HepG2 (cell line): ENCODE data around the gene SNAPIN. TPM values are rescaled to one million over a fixed set of nuclear protein-coding genes. Genes with fewer than 3 reads are reported as not detected.

Experiments
- ADNP ChIP-seq: sonication (generic); formaldehyde crosslinking; IDR thresholded peaks from 2 replicates; pipeline ENCODE4 v1.4.0; 2020; ENCODE audit warnings: missing genetic modification reagents
- AGO2 ChIP-seq: fragments of 200-400 bp; formaldehyde crosslinking; optimal IDR thresholded peaks from 2 replicates; pipeline ENCODE3; 2017; ENCODE audit warnings: mild to moderate bottlenecking, low read depth, low read length, moderate library complexity
- ATF1 ChIP-seq: IDR thresholded peaks from 2 replicates; pipeline ENCODE4 v1.6.1; 2016; ENCODE audit warnings: mild to moderate bottlenecking, control low read depth
- ATRX ChIP-seq: sonication (generic); formaldehyde crosslinking; IDR thresholded peaks from 2 replicates; pipeline ENCODE4 v1.4.0; 2020; ENCODE audit warnings: missing genetic modification reagents, borderline replicate concordance
- GFI1 ChIP-seq: sonication (generic); formaldehyde crosslinking; IDR thresholded peaks from 2 replicates; pipeline ENCODE4 v1.5.0; 2020; ENCODE audit warnings: missing genetic modification reagents, mild to moderate bottlenecking, borderline replicate concordance
- GLI4 ChIP-seq: sonication (generic); formaldehyde crosslinking; IDR thresholded peaks from 2 replicates; pipeline ENCODE4 v1.5.1; 2020; ENCODE audit warnings: missing genetic modification reagents, mild to moderate bottlenecking, moderate library complexity, borderline replicate concordance
- HIVEP1 ChIP-seq: sonication (generic); formaldehyde crosslinking; IDR thresholded peaks from 2 replicates; pipeline ENCODE4 v1.4.0; 2020; ENCODE audit warnings: mild to moderate bottlenecking, missing genetic modification reagents
- IRF2 ChIP-seq: IDR thresholded peaks from 2 replicates; pipeline ENCODE4 v1.6.1; 2018; ENCODE audit warnings: missing genetic modification reagents, missing compliant biosample characterization
- NKX3-1 ChIP-seq: sonication (generic); formaldehyde crosslinking; IDR thresholded peaks from 2 replicates; pipeline ENCODE4 v1.5.0; 2020; ENCODE audit warnings: missing genetic modification reagents
- PCBP1 ChIP-seq: fragments of 200-400 bp; formaldehyde crosslinking; IDR thresholded peaks from 2 replicates; pipeline ENCODE4 v1.6.1; 2017; ENCODE audit warnings: mild to moderate bottlenecking, low read depth, low read length, borderline replicate concordance
- REPIN1 ChIP-seq: sonication (generic); formaldehyde crosslinking; IDR thresholded peaks from 2 replicates; pipeline ENCODE4 v1.8.0; 2022; ENCODE audit warnings: missing genetic modification reagents, low read depth, mild to moderate bottlenecking, borderline replicate concordance
- SATB2 ChIP-seq: sonication (generic); formaldehyde crosslinking; IDR thresholded peaks from 2 replicates; pipeline ENCODE4 v1.5.0; 2020; ENCODE audit warnings: missing genetic modification reagents
- SETDB1 ChIP-seq: sonication (generic); formaldehyde crosslinking; IDR thresholded peaks from 2 replicates; pipeline ENCODE4 v1.5.1; 2020; ENCODE audit warnings: missing genetic modification reagents, mild to moderate bottlenecking, borderline replicate concordance
- SNRNP70 ChIP-seq: fragments of 200-400 bp; formaldehyde crosslinking; IDR thresholded peaks from 2 replicates; pipeline ENCODE4 v1.6.1; 2017; ENCODE audit warnings: mild to moderate bottlenecking, low read depth, low read length, moderate library complexity
- TCF12 ChIP-seq, 2 experiments: fragments of 450-650 bp in 1 of 2; sonication (generic) in 1 of 2; formaldehyde crosslinking in 1 of 2; IDR thresholded peaks; 2 replicates each; pipeline versions ENCODE4 v1.6.1 to v1.8.0; 2017 to 2022; ENCODE audit warnings: antibody characterized with exemption in 1 of 2, mild to moderate bottlenecking in 1 of 2, missing genetic modification reagents in 1 of 2, moderate library complexity in 1 of 2
- TOPORS ChIP-seq: sonication (generic); formaldehyde crosslinking; IDR thresholded peaks from 2 replicates; pipeline ENCODE4 v1.8.0; 2023; ENCODE audit warnings: mild to moderate bottlenecking, missing genetic modification reagents
- ZC3H13 ChIP-seq: sonication (generic); formaldehyde crosslinking; IDR thresholded peaks from 2 replicates; pipeline ENCODE4 v1.8.1; 2023; ENCODE audit warnings: mild to moderate bottlenecking, missing genetic modification reagents, moderate library complexity
- ZNF121 ChIP-seq: sonication (generic); formaldehyde crosslinking; IDR thresholded peaks from 2 replicates; pipeline ENCODE4 v1.5.0; 2020; ENCODE audit warnings: mild to moderate bottlenecking, missing genetic modification reagents
- ZNF207 ChIP-seq: fragments of 450-650 bp; IDR thresholded peaks from 2 replicates; pipeline ENCODE4 v1.6.1; 2016; ENCODE audit warnings: antibody characterized with exemption, borderline replicate concordance
- ZNF230 ChIP-seq: sonication (generic); formaldehyde crosslinking; IDR thresholded peaks from 2 replicates; pipeline ENCODE4 v1.4.0; 2020; ENCODE audit warnings: mild to moderate bottlenecking, missing genetic modification reagents
- ZNF296 ChIP-seq: sonication (generic); formaldehyde crosslinking; conservative IDR thresholded peaks from 2 replicates; pipeline ENCODE4 v1.5.0; 2020; ENCODE audit warnings: mild to moderate bottlenecking, missing genetic modification reagents
- ZNF484 ChIP-seq: sonication (generic); formaldehyde crosslinking; IDR thresholded peaks from 2 replicates; pipeline ENCODE4 v1.5.1; 2020; ENCODE audit warnings: mild to moderate bottlenecking, low read depth, missing genetic modification reagents, borderline replicate concordance
- ZNF672 ChIP-seq: sonication (generic); formaldehyde crosslinking; IDR thresholded peaks from 2 replicates; pipeline ENCODE4 v1.8.1; 2022; ENCODE audit warnings: missing genetic modification reagents
- ZNF749 ChIP-seq: sonication (generic); formaldehyde crosslinking; IDR thresholded peaks from 2 replicates; pipeline ENCODE4 v1.8.0; 2022; ENCODE audit warnings: mild to moderate bottlenecking, missing genetic modification reagents, moderate library complexity, borderline replicate concordance
- ZNF75D ChIP-seq: sonication (generic); formaldehyde crosslinking; IDR thresholded peaks from 2 replicates; pipeline ENCODE4 v1.8.1; 2023; ENCODE audit warnings: missing genetic modification reagents, mild to moderate bottlenecking, borderline replicate concordance
- polyA plus RNA-seq, 8 experiments: library from polyadenylated mRNA; depleted of rRNA in 3 of 8; stranded (reverse) in 7 of 8; unstranded in 1 of 8; fragments of >200 nt; fragmentation: Illumina TruSeq in 4 of 8; extraction: Trizol in 4 of 8; gene quantifications; 2 replicates each; pipeline versions ENCODE4 v1.2.1 to v1.2.3, GENCODE V29; 2011 to 2016; ENCODE audit warnings: low read depth in 4 of 8, missing spikeins in 1 of 8, mixed read lengths in 1 of 8; ENCODE audit not compliant: insufficient read depth in 1 of 8
- total RNA-seq, 5 experiments: library from RNA; depleted of rRNA; stranded (reverse); fragments of >200 nt; fragmentation: Illumina TruSeq; extraction: Trizol; gene quantifications; 2 replicates each; pipeline ENCODE4 v1.2.3, GENCODE V29; 2016; ENCODE audit warnings: low read depth in 1 of 5
- TF ChIP-seq, protein P1 (sequence below): sonication (generic); formaldehyde crosslinking; IDR thresholded peaks from 2 replicates; pipeline ENCODE4 v1.4.0; 2020; ENCODE audit warnings: missing genetic modification reagents, borderline replicate concordance
- TF ChIP-seq, protein P2 (sequence below): fragments of 450-650 bp; IDR thresholded peaks from 2 replicates; pipeline ENCODE4 v1.6.1; 2017
- TF ChIP-seq, protein P3 (sequence below): IDR thresholded peaks from 2 replicates; pipeline ENCODE4 v1.6.1; 2016; ENCODE audit warnings: low read depth, control low read depth

The SNAPIN gene
- total and polyA plus RNA-seq, 2 of the 13 experiments (the other 11 are each of a cell fraction or from before 2014, with no cell fraction given): 23.9 to 25.7 TPM

DNA sequence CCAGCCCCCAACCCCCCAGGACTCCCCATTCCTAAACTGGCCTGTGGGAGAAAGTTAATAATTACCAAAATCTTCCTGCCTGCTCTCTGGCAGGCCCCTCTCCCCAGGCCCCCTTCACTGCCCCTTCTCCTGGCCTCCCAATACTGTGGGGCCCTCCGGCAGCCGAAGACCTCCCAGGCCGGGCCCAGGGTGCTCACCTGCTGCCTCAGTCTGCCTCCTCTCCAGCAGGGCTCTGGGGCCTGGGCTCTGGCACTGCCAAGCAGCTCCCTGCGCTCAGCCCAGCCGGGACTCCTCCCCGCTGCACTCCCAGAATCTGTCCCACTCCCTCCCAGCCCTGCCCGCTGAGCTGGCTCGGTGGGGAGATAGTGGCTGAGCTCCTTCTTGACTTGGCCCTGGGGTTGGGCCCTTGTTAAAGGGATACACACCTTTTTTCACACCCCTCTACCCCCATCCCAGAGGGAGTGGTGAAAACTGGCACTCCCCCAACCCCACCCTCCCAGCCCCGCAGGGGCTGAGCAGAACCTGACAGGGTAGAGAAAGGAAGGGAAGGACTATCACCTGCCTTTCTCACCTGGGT is 45.7 kb upstream of the SNAPIN start, which contains the start of gene S100A16 (continued):
- TF ChIP-seq SATB2 (CRISPR knock-in tag): no peak
- 0 out of 2 replicates have a peak, but pooled peaks have one; percentile 15 for TF ChIP-seq ZNF230 (CRISPR knock-in tag)
- no peak for TF ChIP-seq SETDB1 (CRISPR knock-in tag)
- TF ChIP-seq ZNF75D (CRISPR knock-in tag): no peak
- no peak for TF ChIP-seq ZNF121 (CRISPR knock-in tag)
- TF ChIP-seq HIVEP1: no peak
- no peak for TF ChIP-seq ZNF296 (CRISPR knock-in tag)
- no peak for TF ChIP-seq ZNF672 (CRISPR knock-in tag)
- TF ChIP-seq ZNF207: no peak
- TF ChIP-seq, protein P1, sequence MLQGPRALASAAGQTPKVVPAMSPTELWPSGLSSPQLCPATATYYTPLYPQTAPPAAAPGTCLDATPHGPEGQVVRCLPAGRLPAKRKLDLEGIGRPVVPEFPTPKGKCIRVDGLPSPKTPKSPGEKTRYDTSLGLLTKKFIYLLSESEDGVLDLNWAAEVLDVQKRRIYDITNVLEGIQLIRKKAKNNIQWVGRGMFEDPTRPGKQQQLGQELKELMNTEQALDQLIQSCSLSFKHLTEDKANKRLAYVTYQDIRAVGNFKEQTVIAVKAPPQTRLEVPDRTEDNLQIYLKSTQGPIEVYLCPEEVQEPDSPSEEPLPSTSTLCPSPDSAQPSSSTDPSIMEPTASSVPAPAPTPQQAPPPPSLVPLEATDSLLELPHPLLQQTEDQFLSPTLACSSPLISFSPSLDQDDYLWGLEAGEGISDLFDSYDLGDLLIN (CRISPR knock-in tag): no peak
- TF ChIP-seq SNRNP70: no peak
- TF ChIP-seq NKX3-1: 0 out of 2 replicates have a peak, but pooled peaks have one; percentile 59
- TF ChIP-seq ATF1 (CRISPR knock-in tag): no peak
- 0 out of 2 replicates have a peak, but pooled peaks have one; percentile 32 for TF ChIP-seq PCBP1
- TF ChIP-seq GFI1: no peak
- peak; percentile 32 for TF ChIP-seq AGO2
- no peak for TF ChIP-seq ZC3H13 (CRISPR knock-in tag)
- TF ChIP-seq ZNF484 (CRISPR knock-in tag): no peak
- no peak for TF ChIP-seq GLI4 (CRISPR knock-in tag)
- no peak for TF ChIP-seq ZNF749 (CRISPR knock-in tag)
- TF ChIP-seq TCF12 (IDR thresholded peaks at IDR 0.05): no peak
- TF ChIP-seq TCF12 (CRISPR knock-in tag; IDR thresholded peaks at IDR 0.05): no peak
- 0 out of 2 replicates have a peak, but pooled peaks have one; percentile 20 for TF ChIP-seq IRF2
- TF ChIP-seq, protein P2, sequence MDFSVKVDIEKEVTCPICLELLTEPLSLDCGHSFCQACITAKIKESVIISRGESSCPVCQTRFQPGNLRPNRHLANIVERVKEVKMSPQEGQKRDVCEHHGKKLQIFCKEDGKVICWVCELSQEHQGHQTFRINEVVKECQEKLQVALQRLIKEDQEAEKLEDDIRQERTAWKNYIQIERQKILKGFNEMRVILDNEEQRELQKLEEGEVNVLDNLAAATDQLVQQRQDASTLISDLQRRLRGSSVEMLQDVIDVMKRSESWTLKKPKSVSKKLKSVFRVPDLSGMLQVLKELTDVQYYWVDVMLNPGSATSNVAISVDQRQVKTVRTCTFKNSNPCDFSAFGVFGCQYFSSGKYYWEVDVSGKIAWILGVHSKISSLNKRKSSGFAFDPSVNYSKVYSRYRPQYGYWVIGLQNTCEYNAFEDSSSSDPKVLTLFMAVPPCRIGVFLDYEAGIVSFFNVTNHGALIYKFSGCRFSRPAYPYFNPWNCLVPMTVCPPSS: no peak
- no peak for TF ChIP-seq REPIN1 (CRISPR knock-in tag)
- no peak for TF ChIP-seq ADNP (CRISPR knock-in tag)
- TF ChIP-seq TOPORS (CRISPR knock-in tag): no peak
- no peak for TF ChIP-seq ATRX
- TF ChIP-seq, protein P3, sequence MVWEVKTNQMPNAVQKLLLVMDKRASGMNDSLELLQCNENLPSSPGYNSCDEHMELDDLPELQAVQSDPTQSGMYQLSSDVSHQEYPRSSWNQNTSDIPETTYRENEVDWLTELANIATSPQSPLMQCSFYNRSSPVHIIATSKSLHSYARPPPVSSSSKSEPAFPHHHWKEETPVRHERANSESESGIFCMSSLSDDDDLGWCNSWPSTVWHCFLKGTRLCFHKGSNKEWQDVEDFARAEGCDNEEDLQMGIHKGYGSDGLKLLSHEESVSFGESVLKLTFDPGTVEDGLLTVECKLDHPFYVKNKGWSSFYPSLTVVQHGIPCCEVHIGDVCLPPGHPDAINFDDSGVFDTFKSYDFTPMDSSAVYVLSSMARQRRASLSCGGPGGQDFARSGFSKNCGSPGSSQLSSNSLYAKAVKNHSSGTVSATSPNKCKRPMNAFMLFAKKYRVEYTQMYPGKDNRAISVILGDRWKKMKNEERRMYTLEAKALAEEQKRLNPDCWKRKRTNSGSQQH (CRISPR knock-in tag): no peak
